Effector CD4-positive, alpha-beta T cell (primary cell): Measurements from ENCODE around the gene TSPAN8.
"Not testable (repeated sequence)": the region's sequence is repeated elsewhere in the genome, so short reads cannot be mapped to it uniquely, and the experiment has no call there.

Experiments
- DNase-seq: peaks from one replicate; pipeline ENCODE4 v3.0.0-alpha.2; 2020

Gene TSPAN8

GRCh38 chr12:71162832-71163763 is 5.3 kb upstream of the TSPAN8 start:
- DNase-seq = no peak

DNA sequence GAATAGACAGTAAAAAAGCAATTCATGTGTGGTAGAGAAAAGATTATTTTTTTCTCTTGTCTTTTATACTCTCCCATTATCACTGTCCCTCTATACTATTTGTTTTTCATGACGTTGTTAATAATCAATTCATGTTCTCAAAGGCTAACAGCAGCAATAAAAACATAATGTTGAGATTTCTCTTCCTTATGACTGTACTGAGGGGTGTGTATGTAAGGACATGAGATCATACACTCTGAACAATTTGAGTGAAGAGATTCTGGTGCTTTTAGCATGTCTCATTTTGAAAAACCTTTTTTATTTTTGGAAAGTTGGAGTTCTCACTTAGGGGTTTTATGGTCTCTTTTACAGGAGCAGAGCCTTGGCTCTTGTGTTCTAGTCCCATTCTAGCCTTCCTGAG is 3.8 kb upstream of the TSPAN8 start:
- DNase-seq = no peak

DNA sequence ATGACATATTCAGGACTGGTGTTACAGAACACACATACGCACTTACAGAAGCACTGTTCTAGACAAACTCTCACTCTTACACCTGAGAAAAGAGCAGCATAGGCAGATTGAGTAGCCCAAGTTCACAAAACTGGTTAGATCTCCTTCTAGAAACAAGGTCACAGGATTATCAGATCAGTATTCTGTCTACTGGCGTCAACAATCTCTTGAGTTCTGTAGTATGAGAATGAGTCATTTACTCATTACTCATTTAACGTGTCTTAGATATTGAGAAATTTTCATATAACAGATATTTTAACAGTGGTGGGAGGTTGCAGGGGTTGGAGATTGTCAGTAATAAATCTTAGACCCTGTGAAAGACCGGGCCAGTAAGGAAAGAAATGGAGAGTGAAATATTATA is 2.8 kb upstream of the TSPAN8 start:
- no peak for DNase-seq

DNA sequence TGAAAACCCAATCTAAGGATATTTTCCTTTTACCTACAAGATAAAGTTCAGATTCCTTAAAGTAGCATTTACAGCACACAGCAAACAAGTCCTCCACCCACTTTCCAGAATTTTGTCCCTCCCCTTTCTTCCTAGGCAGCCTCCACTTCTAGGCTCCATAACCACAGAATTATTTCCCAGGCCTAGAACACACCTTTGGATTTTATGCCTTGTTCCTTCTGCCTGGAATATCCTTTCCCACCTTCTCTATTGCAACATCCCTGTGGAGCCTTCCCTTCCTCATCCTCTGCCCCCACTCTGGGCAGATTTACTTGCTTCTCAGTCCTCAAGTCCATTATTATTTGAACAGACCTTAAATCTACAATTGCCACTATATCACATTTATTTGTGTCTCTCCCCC is 2.1 kb upstream of the TSPAN8 start:
- DNase-seq = no peak

DNA sequence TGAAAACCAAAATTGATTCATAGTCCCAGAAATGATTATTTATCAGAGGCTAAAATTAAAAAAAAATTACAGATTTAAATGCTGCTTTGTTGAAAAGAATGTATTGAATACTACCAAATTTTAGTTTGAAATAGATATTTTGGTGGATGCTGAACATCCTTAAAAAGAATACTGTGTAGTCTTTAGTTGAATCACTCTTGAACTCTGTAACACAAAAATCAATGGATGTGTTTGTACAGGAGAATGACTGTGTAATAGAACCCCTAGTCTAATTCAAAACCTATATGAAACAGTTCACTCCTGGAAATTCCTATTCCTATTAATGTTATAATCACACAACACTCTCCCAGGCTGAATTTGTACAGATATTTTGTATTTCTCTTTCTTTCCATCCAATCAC is 1.5 kb upstream of the TSPAN8 start:
- DNase-seq = no peak

DNA sequence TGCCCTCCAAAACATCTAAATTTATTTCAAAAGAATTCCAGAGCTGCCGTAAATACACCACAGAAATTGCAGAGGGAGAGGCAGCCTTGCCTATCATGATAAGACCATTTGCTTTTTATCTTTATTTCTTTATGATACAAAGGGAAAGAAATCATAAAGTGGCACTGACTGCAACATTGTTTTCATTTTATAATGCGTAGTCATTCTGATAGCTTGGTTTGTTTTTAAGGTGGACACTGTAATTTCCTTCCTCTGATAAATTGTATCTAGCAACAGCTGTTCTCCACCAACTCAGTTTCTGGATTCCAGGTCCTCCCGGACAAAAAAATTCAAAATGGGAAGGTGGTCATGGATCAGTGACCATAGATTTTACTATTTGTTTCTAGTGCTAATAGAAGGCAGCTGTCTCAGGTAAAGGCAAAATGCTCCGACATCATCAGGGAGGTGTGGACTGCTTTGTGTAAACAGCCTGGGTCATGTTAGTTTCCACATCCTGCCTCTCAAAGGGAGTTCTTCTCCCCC is 623 bp upstream of the TSPAN8 start:
- DNase-seq = no peak

DNA sequence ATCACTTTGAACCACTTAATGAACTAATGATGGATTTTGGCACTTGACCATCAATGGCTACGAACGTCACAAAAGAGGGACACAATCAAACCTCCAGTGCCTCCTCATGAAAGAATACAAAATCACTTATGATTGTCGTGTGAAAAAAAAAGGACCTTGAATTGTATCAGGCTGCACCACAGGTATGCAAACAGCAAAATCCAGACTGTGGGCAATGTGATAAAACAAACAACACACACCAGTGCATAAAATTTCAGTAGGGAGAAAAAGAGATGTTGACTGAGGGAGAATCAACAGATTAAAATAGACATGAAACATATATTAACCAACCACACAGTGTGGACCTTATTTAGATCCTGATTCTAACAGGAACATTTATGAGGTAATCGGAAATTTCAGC is 2.6 kb downstream of the TSPAN8 start:
- no peak for DNase-seq

- no peak for DNase-seq
These were observed 4.9 kb downstream of the TSPAN8 start for GRCh38 chr12:71152851-71153250.

DNA sequence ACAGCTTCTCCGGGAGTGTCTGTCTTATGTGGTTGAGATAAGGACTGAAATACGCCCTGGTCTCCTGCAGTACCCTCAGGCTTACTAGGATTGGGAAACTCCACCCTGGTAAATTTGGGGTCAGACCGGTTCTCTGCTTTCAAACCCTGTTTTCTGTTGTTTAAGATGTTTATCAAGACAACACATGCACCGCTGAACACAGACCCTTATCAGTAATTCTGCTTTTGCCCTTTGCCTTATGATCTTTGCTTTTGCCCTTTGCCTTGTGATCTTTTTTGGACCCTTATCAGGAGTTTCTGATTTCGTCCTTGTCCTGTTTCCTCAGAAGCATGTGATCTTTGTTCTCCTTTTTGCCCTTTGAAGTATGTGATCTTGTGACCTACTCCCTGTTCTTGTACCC is 7.8 kb downstream of the TSPAN8 start:
- not testable (repeated sequence) for DNase-seq

DNA sequence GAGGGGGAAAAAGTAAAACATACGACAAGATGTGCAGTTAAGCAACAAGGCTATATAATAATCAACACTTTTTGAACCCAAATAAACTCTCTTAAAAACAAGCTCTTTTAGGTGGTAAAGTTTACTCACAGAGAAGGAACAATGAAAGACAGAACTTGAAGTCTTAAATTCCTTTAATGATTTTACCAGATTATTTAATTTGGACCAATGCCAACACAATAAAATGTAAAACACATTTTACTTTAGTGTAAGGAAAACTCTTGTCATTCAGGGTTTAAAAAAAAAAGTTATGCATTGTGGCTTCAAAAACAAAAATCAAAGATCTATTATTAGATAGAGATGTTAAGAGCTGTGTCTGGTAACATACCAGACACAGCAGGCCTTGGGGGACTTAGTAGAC is 13.1 kb downstream of the TSPAN8 start:
- DNase-seq = no peak

DNA sequence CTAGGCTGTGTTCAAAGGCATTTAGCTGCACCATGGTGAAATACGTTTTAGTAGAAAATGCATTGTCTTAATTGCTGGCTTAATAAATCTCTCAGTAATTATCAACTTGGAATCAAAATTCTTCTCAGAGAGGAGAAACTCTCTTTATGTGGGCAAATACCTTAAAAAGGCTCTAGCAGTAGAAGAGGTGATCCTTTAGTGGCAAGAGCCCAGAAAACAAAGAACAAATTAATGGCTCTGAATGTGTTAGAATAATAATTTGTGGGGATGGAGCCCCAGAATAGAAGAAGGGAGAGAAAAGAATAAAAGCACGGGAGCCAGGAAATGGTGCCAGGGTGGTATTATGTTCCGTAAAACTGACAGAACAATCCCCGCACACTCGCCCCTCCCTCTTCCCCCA is 14.8 kb downstream of the TSPAN8 start:
- no peak for DNase-seq

DNA sequence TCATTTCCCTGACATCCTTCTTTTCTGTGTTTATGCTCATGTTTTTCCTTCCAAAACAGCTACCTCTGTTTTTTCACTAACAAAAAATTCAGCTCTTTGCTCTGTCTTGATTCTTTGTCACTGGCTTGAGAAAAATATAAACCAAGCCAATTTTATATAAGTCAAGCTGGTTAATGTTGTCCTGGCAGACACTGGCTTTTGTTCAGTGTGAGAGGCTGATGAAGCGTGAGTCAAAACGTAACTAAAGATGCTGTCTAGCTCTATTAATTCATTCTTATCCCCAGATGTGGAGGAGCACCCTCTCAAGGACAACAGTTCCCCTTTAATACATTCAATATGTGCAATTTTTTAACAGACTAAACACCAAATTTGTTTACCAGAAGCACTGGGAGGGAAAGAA is 15.8 kb downstream of the TSPAN8 start:
- DNase-seq = no peak

DNA sequence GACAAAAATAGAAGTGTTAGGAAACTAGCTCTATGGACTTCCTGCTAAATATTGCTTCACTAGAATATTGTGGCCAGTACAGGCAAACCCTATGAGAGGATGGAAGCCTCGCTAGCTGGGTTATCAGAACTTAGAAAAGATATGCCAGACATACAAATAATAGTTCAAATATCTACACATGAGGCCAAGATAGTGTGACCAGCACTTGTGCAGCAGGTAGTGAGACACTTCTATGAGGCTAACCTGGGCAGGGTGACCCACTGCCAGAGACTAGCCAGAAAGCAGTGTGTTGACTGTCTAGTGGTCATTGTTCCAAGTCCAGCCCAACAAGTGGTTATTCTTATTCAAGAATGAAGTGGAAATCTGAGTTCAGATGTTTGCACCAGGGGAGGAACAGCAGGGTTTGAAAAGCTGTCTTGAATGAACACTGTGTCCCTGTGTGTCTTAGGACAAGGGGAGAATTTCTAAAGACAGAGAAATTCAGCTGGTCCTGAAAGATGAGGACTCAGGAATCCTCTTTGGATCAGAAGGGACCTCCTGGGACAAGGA is 16.3 kb downstream of the TSPAN8 start:
- no peak for DNase-seq

GRCh38 chr12:71139153-71139735 is 18.6 kb downstream of the TSPAN8 start:
- no peak for DNase-seq

GRCh38 chr12:71138011-71138410 is 19.8 kb downstream of the TSPAN8 start:
- no peak for DNase-seq

- DNase-seq = no peak
These were observed 22.0 kb downstream of the TSPAN8 start for GRCh38 chr12:71135812-71136176.

DNA sequence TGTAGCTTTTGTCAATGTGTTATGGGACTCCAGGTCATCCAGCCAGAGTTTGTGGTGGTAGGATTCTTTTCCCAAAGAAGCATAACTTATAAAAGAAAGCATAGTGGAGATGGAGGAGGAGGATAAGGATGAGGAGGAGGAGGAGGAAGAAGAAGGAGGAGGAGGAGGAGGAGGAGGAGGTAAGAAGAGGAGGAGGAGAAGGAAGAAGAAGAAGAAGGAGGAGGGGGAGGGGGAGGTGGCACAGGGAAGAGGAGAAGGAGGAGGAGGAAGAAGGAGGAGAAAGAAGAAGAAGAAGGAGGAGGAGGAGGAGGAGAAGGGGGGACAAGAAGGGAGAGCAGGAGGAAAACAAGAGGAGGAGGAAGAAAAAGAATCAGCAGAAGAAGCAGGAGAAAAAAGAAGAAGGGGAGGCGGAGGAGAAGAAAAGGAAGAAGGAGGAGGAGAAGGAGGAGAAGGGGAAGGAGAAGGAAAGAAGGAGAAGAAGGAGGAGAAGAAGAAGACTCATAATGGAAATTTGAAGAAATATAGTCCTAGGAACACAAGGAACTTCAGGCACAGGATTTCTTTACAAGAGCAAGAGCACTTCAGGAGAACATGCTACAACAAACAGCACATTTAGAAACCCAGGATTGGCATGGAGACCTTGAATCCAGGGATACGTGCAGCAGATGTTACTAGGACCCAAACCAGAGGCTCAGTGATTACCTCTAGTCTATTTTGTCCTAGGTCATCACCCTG is 22.6 kb downstream of the TSPAN8 start:
- DNase-seq = no peak

- no peak for DNase-seq
These were observed 23.4 kb downstream of the TSPAN8 start for GRCh38 chr12:71134405-71134804.

DNA sequence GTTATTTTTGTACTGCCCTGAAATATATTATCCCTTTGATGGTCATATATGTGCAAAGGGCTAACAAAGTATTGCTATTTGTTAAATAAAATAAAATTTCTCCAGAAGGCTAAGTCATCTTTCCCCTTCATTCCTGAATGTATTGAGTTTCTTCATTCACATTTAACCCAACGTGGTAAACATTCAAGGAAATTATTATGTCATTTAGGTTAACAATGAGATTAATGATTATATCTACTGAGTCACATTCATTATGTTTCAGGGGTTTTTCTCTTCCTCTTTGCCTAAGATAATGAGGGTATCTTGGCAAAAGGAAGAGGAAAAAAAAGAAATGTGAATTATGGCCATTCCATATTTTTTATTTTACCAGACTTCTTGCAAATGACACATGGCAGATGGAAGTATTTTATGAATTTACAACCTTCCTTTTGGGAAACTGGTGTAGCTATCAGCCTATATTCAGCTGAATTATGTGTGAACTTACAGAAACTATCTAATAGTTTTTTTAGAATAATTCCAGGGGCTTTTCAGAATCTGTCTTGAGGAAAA is 27.2 kb downstream of the TSPAN8 start:
- DNase-seq = no peak

GRCh38 chr12:71129364-71129763 is 28.4 kb downstream of the TSPAN8 start:
- no peak for DNase-seq

GRCh38 chr12:71128191-71128788 is 29.5 kb downstream of the TSPAN8 start:
- no peak for DNase-seq

DNA sequence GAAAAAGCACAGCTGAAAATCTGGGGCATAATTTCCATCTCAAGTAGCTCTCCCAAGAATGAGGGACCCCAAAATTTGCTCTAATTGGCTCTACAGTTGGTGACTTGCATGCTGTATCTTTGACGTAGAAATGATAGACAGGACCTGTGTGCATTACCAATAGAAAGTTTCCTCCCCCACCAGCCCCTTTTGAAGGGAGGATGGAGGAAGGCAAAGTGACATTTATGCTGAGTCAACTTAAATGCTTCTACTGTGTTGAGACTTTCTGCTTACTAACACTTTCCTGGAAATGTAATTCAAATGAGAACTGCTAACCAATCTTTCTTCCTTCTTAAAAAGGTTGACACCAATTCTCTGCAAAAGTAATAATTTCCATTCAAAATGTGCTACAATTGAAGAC is 31.9 kb downstream of the TSPAN8 start:
- DNase-seq = no peak

- DNase-seq = no peak
These were observed 32.3 kb downstream of the TSPAN8 start for GRCh38 chr12:71125515-71125914.
